Measurements from ENCODE around the gene ATRNL1.

DNA sequence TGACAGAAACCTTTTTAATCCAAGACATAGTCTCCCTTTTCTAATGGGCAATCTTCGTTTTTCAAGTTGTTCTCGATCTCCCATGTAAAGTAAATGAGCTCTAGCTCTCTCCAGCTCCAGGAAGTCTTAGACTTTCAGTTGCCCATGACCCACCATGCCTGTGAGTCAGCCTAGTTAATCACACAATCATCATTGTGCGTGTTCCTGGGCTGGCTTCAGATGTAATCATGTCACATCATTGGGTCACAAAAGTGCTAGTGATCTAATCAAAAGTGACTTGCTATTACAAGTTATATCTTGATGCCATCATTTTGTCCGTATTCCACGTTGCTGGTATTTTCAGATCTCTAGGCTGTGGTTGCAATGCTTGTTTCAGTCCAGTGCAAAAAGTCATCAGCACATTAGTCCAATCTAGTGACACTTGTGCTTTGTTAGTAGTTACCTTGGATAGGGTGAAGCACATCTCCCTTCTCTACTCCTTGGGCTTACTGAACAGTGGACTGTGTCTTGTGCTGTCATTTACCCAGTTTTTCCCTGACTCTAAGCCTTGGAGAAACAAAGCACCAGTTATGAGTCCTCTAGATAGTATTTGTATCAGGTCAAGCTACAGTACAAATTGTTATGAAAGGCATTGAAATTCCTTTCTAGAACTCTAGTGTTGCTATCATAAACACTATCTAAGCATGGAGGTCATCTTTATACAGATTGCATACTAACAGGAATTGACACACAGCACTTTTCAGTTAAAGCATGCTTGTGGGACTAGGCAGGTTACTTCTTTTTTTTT, 863.3 kb downstream of the ATRNL1 start:
- TF ChIP-seq, protein P1, sequence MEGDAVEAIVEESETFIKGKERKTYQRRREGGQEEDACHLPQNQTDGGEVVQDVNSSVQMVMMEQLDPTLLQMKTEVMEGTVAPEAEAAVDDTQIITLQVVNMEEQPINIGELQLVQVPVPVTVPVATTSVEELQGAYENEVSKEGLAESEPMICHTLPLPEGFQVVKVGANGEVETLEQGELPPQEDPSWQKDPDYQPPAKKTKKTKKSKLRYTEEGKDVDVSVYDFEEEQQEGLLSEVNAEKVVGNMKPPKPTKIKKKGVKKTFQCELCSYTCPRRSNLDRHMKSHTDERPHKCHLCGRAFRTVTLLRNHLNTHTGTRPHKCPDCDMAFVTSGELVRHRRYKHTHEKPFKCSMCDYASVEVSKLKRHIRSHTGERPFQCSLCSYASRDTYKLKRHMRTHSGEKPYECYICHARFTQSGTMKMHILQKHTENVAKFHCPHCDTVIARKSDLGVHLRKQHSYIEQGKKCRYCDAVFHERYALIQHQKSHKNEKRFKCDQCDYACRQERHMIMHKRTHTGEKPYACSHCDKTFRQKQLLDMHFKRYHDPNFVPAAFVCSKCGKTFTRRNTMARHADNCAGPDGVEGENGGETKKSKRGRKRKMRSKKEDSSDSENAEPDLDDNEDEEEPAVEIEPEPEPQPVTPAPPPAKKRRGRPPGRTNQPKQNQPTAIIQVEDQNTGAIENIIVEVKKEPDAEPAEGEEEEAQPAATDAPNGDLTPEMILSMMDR (IDR thresholded peaks at IDR 0.05), result no peak
- TF ChIP-seq EZH2phosphoT487 (IDR thresholded peaks at IDR 0.05), result no peak
- TF ChIP-seq EZH2 (IDR thresholded peaks at IDR 0.05), result no peak
